KMS-11 (cell line): Measurements from ENCODE around the gene MT1A.

Experiments
- H2AFZ ChIP-seq: fragments of 200-600 bp; sonication (generic); 2 replicates; pipeline ENCODE4 v1.6.1; 2016; ENCODE audit warnings: antibody characterized with exemption, mixed run types, low read depth
- H3K27ac ChIP-seq: fragments of 200-600 bp; sonication (generic); 2 replicates; pipeline ENCODE4 v1.6.1; 2016; ENCODE audit warnings: mild to moderate bottlenecking, mixed run types
- H3K27me3 ChIP-seq: fragments of 200-600 bp; sonication (generic); 2 replicates; pipeline ENCODE4 v1.6.1; 2017; ENCODE audit warnings: mild to moderate bottlenecking, low read depth, mixed run types, moderate library complexity; ENCODE audit not compliant: insufficient read depth
- H3K36me3 ChIP-seq: fragments of 200-600 bp; sonication (generic); 2 replicates; pipeline ENCODE4 v1.6.1; 2017; ENCODE audit warnings: mild to moderate bottlenecking, mixed run types; ENCODE audit not compliant: insufficient read depth
- H3K4me1 ChIP-seq: fragments of 200-600 bp; sonication (generic); 2 replicates; pipeline ENCODE4 v1.6.1; 2016; ENCODE audit warnings: mild to moderate bottlenecking, low read depth, mixed run types; ENCODE audit not compliant: poor library complexity, severe bottlenecking
- H3K4me2 ChIP-seq: fragments of 200-600 bp; sonication (generic); 2 replicates; pipeline ENCODE4 v1.7.0; 2016; ENCODE audit warnings: mild to moderate bottlenecking, mixed run types
- H3K4me3 ChIP-seq: fragments of 200-600 bp; sonication (generic); IDR thresholded peaks from 2 replicates; pipeline ENCODE4 v1.6.1; 2017; ENCODE audit warnings: low read depth, low read length, mixed read lengths; ENCODE audit not compliant: insufficient read depth
- H3K79me2 ChIP-seq: fragments of 200-600 bp; sonication (generic); 2 replicates; pipeline ENCODE4 v1.6.1; 2016; ENCODE audit warnings: low read depth, mixed run types; ENCODE audit not compliant: insufficient read depth
- H3K9ac ChIP-seq: fragments of 200-600 bp; sonication (generic); 2 replicates; pipeline ENCODE4 v1.6.1; 2016; ENCODE audit warnings: mild to moderate bottlenecking, mixed run types
- H4K20me1 ChIP-seq: fragments of 200-600 bp; sonication (generic); 2 replicates; pipeline ENCODE4 v1.6.1; 2016; ENCODE audit warnings: mild to moderate bottlenecking, mixed run types; ENCODE audit not compliant: insufficient read depth
- TF ChIP-seq, protein P1 (sequence below): fragments of 200-600 bp; sonication (generic); conservative IDR thresholded peaks from 2 replicates; pipeline ENCODE4 v1.6.1; 2017; ENCODE audit warnings: low read depth, mild to moderate bottlenecking, antibody characterized with exemption, low read length, moderate library complexity, mixed read lengths

MT1A gene

DNA sequence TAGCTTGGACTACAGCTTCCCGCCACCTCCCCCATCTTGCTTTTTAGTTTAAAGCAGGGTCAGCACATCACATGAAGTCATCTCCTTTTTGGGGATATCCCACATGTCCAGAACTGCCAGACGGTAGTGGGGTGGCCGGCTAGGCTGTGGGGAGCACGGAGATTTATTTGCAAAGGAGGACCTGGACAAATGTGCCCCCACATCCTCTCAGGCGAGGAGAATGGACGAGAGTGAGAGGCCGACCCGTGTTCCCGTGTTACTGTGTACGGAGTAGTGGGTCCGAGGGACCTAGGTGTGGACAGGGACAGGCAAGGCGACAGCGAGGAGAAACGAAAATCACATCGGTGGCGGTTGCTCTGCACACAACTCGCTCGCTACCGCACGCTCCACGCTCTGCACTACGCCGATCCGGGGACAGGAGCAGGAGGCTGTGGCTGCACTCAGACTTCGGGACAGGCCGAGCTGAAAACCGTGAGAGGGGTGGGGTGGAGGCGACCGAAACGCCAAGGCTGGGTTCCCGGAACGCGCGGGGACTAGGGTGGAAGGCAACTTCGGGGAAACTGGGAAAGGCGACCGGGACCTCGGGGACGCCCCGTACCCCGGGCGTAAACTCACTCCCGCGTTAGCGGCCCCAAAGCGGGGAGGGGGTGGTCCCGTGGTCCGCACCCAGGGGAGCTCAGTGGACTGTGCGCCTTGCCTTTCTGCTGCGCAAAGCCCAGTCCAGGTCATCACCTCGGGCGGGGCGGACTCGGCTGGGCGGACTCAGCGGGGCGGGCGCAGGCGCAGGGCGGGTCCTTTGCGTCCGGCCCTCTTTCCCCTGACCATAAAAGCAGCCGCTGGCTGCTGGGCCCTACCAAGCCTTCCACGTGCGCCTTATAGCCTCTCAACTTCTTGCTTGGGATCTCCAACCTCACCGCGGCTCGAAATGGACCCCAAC, at the start of gene MT1A:
MT1A (plus strand) TSS at position 853 of the 937 bp plus-strand sequence; CDS start at position 926, 73 bp downstream.
- H3K36me3 ChIP-seq = no peaks in the 10 kb centered on the region
- no peak within 1 kb of the TSS for H2AFZ ChIP-seq
- H3K27ac ChIP-seq = no peak within 1 kb of the TSS
- H3K4me1 ChIP-seq = no peaks in the 10 kb centered on the region
- H4K20me1 ChIP-seq = no peaks in the 10 kb centered on the region
- no peak within 1 kb of the TSS for H3K4me3 ChIP-seq
- no peaks in the 10 kb centered on the region for H3K79me2 ChIP-seq
- TF ChIP-seq, protein P1, sequence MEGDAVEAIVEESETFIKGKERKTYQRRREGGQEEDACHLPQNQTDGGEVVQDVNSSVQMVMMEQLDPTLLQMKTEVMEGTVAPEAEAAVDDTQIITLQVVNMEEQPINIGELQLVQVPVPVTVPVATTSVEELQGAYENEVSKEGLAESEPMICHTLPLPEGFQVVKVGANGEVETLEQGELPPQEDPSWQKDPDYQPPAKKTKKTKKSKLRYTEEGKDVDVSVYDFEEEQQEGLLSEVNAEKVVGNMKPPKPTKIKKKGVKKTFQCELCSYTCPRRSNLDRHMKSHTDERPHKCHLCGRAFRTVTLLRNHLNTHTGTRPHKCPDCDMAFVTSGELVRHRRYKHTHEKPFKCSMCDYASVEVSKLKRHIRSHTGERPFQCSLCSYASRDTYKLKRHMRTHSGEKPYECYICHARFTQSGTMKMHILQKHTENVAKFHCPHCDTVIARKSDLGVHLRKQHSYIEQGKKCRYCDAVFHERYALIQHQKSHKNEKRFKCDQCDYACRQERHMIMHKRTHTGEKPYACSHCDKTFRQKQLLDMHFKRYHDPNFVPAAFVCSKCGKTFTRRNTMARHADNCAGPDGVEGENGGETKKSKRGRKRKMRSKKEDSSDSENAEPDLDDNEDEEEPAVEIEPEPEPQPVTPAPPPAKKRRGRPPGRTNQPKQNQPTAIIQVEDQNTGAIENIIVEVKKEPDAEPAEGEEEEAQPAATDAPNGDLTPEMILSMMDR = no peak
- H3K4me2 ChIP-seq = no peak within 1 kb of the TSS
- peaks cover 6% of the 10 kb centered on the region; the same call in 1 of the 2 replicates for H3K27me3 ChIP-seq
- no peak within 1 kb of the TSS for H3K9ac ChIP-seq

DNA sequence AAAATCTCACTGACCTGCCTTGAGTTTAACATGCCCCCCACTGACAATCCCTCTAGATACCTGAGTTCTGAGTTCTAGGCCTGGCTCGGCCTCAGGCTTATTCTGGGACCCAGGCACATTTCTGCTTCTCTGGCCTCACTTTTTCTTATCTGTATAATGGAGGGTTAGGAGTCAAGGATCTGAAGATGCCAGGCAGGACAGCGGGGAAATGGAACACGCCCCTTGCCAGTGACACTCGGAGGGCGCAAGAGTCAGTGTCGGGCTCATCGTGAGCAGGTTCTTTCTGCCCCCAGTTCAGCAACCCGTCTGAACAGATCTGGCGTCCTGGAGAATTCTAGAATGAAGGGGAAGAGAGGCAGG, 49.7 kb upstream of the MT1A start:
- no peak overlapping the region for H2AFZ ChIP-seq
- no peak overlapping the region for H3K27ac ChIP-seq
- no peaks in the 10 kb centered on the region for H3K79me2 ChIP-seq
- H4K20me1 ChIP-seq = no peaks in the 10 kb centered on the region
- no peaks in the 10 kb centered on the region for H3K27me3 ChIP-seq
- H3K36me3 ChIP-seq = no peaks in the 10 kb centered on the region
- H3K4me3 ChIP-seq = no peak overlapping the region
- H3K4me2 ChIP-seq = no peak overlapping the region
- no peak overlapping the region for H3K9ac ChIP-seq
- H3K4me1 ChIP-seq = no peaks in the 10 kb centered on the region
- TF ChIP-seq, protein P1 = no peak

DNA sequence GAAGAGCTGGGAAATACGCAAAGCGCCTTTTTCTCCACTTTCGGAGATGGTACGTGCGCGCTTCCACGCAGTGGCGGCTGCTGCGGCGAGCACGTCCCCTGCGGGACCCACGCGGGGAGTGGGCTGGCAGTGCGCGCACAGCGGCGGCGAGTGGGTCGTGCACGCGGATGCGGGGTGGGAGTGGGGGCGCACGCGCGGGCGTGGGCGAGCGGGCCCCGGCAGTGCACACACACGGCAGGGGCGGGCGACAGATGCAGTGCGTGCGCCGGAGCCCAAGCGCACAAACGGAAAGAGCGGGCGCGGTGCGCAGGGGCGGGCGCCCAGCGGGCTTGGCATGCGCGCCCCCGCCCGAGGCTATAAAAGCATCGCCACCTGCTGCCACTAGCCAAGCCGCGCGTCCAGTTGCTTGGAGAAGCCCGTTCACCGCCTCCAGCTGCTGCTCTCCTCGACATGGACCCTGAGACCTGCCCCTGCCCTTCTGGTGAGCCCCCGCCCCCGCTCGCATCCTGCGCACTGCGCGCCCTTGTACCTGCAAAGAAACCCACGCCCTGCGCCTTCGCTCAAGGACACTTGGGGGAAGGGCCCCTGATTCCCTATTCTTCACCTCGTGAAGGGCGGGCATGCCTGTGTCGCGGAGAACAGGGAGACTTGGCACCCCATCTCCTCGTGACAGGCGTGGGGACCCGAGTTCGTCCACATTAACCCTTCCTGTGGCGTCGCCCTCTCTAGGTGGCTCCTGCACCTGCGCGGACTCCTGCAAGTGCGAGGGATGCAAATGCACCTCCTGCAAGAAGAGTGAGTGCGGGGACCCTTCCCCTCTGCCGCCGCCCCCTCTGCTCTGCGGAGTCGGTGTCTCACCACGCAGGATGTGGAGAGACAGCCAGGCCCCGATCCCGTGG, 49.1 kb upstream of the MT1A start, which contains the start of gene MT3:
MT3 (plus strand) TSS at position 388 of the 899 bp plus-strand sequence; CDS start at position 451, 63 bp downstream.
- H3K4me2 ChIP-seq = no peak within 1 kb of the TSS
- no peaks in the 10 kb centered on the region for H3K79me2 ChIP-seq
- no peak within 1 kb of the TSS for H2AFZ ChIP-seq
- no peaks in the 10 kb centered on the region for H3K4me1 ChIP-seq
- no peaks in the 10 kb centered on the region for H3K27me3 ChIP-seq
- no peaks in the 10 kb centered on the region for H4K20me1 ChIP-seq
- TF ChIP-seq, protein P1 = no peak
- no peaks in the 10 kb centered on the region for H3K36me3 ChIP-seq
- H3K27ac ChIP-seq = no peak within 1 kb of the TSS
- no peak within 1 kb of the TSS for H3K4me3 ChIP-seq
- H3K9ac ChIP-seq = no peak within 1 kb of the TSS

DNA sequence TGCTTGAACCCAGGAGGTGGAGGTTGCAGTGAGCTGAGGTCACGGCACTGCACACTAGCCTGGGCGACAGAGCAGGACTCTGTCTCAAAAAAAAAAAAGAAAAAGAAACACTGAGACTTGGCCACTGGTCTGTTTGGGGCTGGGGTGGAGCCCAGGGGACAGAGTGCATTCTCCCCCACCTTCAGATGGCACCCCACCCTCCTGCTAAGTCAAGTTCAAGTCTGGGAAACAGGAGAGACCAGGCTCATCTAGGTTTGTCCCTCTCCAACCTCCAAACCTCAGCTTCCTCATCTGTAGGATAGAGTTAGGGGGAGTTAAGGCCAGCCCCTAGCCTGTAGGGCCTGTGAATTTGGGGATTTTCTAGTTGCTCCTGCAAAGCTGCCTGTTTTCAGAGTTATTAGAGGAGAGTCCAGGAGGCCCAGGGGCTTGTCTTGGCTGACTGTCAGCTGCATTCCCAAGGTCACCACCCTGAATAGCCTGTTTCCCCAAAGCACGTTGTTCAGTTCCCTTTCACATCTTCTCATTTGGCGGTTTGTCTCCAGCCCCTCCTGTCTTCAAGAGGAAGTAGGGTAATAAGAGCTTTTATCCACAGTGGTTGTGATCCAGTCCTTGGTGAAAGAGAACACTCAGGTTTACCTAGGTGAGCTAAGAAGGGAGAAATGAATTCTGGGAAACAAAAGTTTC, 46.9 kb upstream of the MT1A start:
- H3K9ac ChIP-seq = no peak overlapping the region
- no peak overlapping the region for H2AFZ ChIP-seq
- H3K4me1 ChIP-seq = no peaks in the 10 kb centered on the region
- H3K4me3 ChIP-seq = no peak overlapping the region
- H3K27me3 ChIP-seq = no peaks in the 10 kb centered on the region
- no peaks in the 10 kb centered on the region for H3K36me3 ChIP-seq
- no peaks in the 10 kb centered on the region for H4K20me1 ChIP-seq
- H3K79me2 ChIP-seq = no peaks in the 10 kb centered on the region
- no peak overlapping the region for H3K4me2 ChIP-seq
- H3K27ac ChIP-seq = no peak overlapping the region
- TF ChIP-seq, protein P1 = no peak
